Measurements from ENCODE around the gene MYBBP1A. TPM values are rescaled to one million over a fixed set of nuclear protein-coding genes. Genes with fewer than 3 reads are reported as not detected.

Gene MYBBP1A
- total and polyA plus RNA-seq, 9 of the 15 experiments (the other 6 are each of a cell fraction or from before 2014, with no cell fraction given): 2.0 to 114 (median 47.2) TPM

GRCh38 chr17:4514779-4515178 lies 40.4 kb downstream of the MYBBP1A start (continued):
- TF ChIP-seq HDAC1 (IDR thresholded peaks at IDR 0.05) (no peak), XRCC3 (IDR thresholded peaks at IDR 0.05) (no peak)

- ChIA-PET POLR2A (no interaction called here), CTCF (ENCODE audit: low intra/inter-chr PET ratio) (no interaction called here)
- no peak overlapping the region for H3K4me2 ChIP-seq (ENCODE audit: insufficient read depth, low read length)
- peak overlapping the region in 1 of 2 experiments; percentile 45; a peak in 1 of 4 replicates for H3K9ac ChIP-seq (ENCODE audit: insufficient read depth in 1 of 2, low read depth in 2 of 2, low read length in 2 of 2)
- peaks cover 0 to 32% of the 10 kb centered on the region in 2 experiments; a peak in 2 of 5 replicates for H3K4me1 ChIP-seq (replicated peaks in 1 of 2; ENCODE audit: control insufficient read depth in 2 of 2, insufficient read depth in 2 of 2, low read length in 2 of 2)
- peaks cover 3% of the 10 kb centered on the region; the same call in 1 of the 2 replicates for H4K20me1 ChIP-seq (replicated peaks; ENCODE audit: control insufficient read depth, insufficient read depth, low read length)
- no peak overlapping the region for H3K27ac ChIP-seq (ENCODE audit: extremely low read depth, low read depth, low read length)
- in situ Hi-C loops (cut with MboI): no loop called here
- FAIRE-seq (no peak), DNase-seq (ENCODE audit: extremely low read depth in 1 of 4, low spot score in 3 of 4) (no peak), ATAC-seq (no peak)
- no peaks in the 10 kb centered on the region for H3K36me3 ChIP-seq (ENCODE audit: control insufficient read depth, insufficient read depth, low read length)
- no peaks in the 10 kb centered on the region for H3K79me2 ChIP-seq (ENCODE audit: control insufficient read depth, insufficient read depth, low read length)
- TF ChIP-seq SIRT6 (IDR thresholded peaks at IDR 0.05; ENCODE audit: low read depth, low read length) (no peak), FIP1L1 (IDR thresholded peaks at IDR 0.05; ENCODE audit: low read depth, low read length, poor library complexity, severe bottlenecking) (no peak), KDM4B (IDR thresholded peaks at IDR 0.05; ENCODE audit: borderline replicate concordance in 2 of 2, low read depth in 1 of 2) (no peak), ELF2 (CRISPR knock-in tag; IDR thresholded peaks at IDR 0.05) (no peak), NFE2L1 (tag; IDR thresholded peaks at IDR 0.05; ENCODE audit: borderline replicate concordance, low read depth) (no peak), KAT8 (IDR thresholded peaks at IDR 0.05; ENCODE audit: low read depth) (no peak), GATA2 (CRISPR knock-in tag; IDR thresholded peaks at IDR 0.05) (no peak), TEAD1 (CRISPR knock-in tag; IDR thresholded peaks at IDR 0.05) (no peak), KAT2B (IDR thresholded peaks at IDR 0.05; ENCODE audit: low read depth, low read length) (no peak), GTF3C2 (IDR thresholded peaks at IDR 0.05; ENCODE audit: borderline replicate concordance, extremely low read depth, insufficient read length) (no peak), ZSCAN32 (CRISPR knock-in tag; IDR thresholded peaks at IDR 0.05) (no peak), GTF2F1 (IDR thresholded peaks at IDR 0.05; ENCODE audit: low read depth, low read length) (no peak), VEZF1 (CRISPR knock-in tag; IDR thresholded peaks at IDR 0.05) (no peak), ZNF143 (CRISPR knock-in tag; IDR thresholded peaks at IDR 0.05) (no peak), ZNF717 (CRISPR knock-in tag; IDR thresholded peaks at IDR 0.05) (no peak), PHF21A (IDR thresholded peaks at IDR 0.05; ENCODE audit: borderline replicate concordance, low read depth) (no peak), SMAD3 (CRISPR knock-in tag; conservative IDR thresholded peaks at IDR 0.05) (no peak), ZNF134 (CRISPR knock-in tag; conservative IDR thresholded peaks at IDR 0.05) (no peak)
- no peak overlapping the region for H2AFZ ChIP-seq (ENCODE audit: low read depth, low read length)
- intact Hi-C loops (cut with micrococcal nuclease): no loop called here
- no peaks in the 10 kb centered on the region for H3K9me1 ChIP-seq (ENCODE audit: control insufficient read depth, insufficient read depth, low read length)
- H3K27me3 ChIP-seq (ENCODE audit: control insufficient read depth in 2 of 2, insufficient read depth in 2 of 2, low read length in 2 of 2): peaks cover 4 to 63% of the 10 kb centered on the region in 2 experiments; a peak in 3 of 5 replicates
- no TSS peak for BruUV-seq (replicated peaks)
- no peaks in the 10 kb centered on the region for H3K9me3 ChIP-seq (replicated peaks; ENCODE audit: control insufficient read depth, insufficient read depth, low read depth, low read length)
- WGBS (ENCODE audit: insufficient coverage, low coverage, missing lambda C conversion rate): 24% methylated on average over 6 of the region's 7 CpGs
- H3K4me3 ChIP-seq: no peak overlapping the region
Measured at GRCh38 chr17:4514206-4514605, 41.0 kb downstream of the MYBBP1A start.

Measured in K562 (cell line).